ENCODE results near the gene SPATA7.

SPATA7 gene

DNA sequence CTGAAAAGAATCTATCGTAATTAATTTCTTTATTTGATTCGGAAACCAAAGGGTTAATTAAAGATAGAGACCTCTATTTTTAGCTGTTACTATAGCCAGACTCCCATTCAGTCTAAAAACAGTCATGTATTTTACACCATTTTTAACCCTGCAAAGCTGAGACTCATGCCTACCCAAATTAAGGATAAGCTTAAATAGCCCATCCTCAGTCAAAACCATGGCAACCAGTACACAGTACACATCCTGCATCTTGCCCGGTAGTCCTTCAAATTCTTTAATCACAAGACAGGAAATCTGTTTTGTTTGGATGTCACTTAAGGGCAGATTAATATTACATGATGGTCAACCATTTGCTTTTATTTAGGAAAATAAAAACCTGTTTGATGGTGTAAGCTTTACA is 36.9 kb upstream of the SPATA7 start:
- WGBS, 2 donors (ENCODE audit: extremely low coverage in 2 of 2, insufficient read length in 2 of 2, insufficient replicate concordance in 1 of 2) = no CpG with 5 or more reads among the region's 3 CpGs
- Histone ChIP-seq H3K9ac (ENCODE audit: low read depth, low read length, poor library complexity) (no peak overlapping the region), H2AFZ (ENCODE audit: low read length) (no peak overlapping the region), H3K14ac (ENCODE audit: low read length) (no peak overlapping the region), H2BK120ac (ENCODE audit: low read depth, low read length) (no peak overlapping the region), H4K91ac (ENCODE audit: low read depth, low read length, poor library complexity) (no peak overlapping the region), H3K23ac (ENCODE audit: low read depth, low read length, poor library complexity) (no peak overlapping the region), H2BK15ac (ENCODE audit: low read length) (no peak overlapping the region), H3K27me3 (ENCODE audit: control insufficient read depth in 3 of 3, insufficient read depth in 3 of 3, low read depth in 1 of 3, low read length in 3 of 3) (no peaks in the 10 kb centered on the region), H3K4me1 (ENCODE audit: control insufficient read depth in 2 of 2, insufficient read depth in 1 of 2, low read depth in 1 of 2, low read length in 2 of 2) (peaks cover 0 to 5% of the 10 kb centered on the region in 2 donors), H2AK5ac (ENCODE audit: low read depth, low read length) (no peak overlapping the region), H3K79me1 (ENCODE audit: low read depth, low read length) (no peaks in the 10 kb centered on the region), H3K4ac (ENCODE audit: low read length) (no peak overlapping the region), H3K18ac (ENCODE audit: low read length) (no peak overlapping the region), H2BK12ac (ENCODE audit: low read length) (no peak overlapping the region), H3K4me2 (ENCODE audit: insufficient read depth, low read length, poor library complexity, severe bottlenecking) (no peak overlapping the region), H3K4me3 (ENCODE audit: low read length in 2 of 2) (no peak overlapping the region), H3K36me3 (replicated peaks in 1 of 2; ENCODE audit: control insufficient read depth in 2 of 2, insufficient read depth in 2 of 2, low read length in 2 of 2) (no peaks in the 10 kb centered on the region), H4K8ac (ENCODE audit: low read depth, low read length) (no peak overlapping the region), H3K27ac (replicated peaks; ENCODE audit: low read length) (no peak overlapping the region), H2BK5ac (ENCODE audit: low read length) (no peak overlapping the region), H3K9me3 (replicated peaks in 1 of 2; ENCODE audit: control insufficient read depth in 2 of 2, insufficient read depth in 1 of 2, low read depth in 1 of 2, low read length in 2 of 2) (no peaks in the 10 kb centered on the region)
- DNase-seq (ENCODE audit: low spot score) = no peak

DNA sequence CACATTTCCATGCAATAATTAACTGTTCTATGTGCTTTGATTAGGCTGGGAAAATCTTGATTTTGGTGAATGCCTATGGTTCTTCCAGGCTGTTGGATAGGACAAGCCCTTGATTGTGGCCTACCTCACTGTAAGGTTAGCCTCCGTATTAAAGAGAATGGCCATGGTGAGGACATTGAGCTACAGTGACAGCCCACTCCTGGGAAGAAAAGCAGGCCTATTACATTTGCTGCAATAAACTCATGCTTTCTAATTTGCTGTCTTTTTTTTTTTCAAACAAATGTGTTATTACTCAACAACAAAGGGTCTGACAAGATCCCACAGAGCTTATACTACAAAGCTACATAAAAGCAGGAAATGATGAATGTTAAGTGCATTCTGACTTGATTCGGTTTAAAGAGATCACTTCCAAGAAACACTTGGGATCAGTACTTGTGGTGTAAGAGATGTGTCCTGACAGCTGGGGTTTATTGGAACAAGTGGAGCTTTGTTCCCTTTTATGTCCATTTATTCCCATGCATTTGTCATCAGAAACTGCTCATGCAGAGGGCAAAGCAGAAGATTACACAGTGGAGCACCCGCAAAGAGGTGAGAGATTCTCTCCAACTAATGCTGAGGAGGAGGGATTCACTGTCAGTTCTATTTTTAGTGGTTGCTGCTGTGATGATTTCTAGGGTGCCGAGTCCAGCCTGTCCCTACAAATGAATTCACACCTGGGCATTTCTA is 33.3 kb upstream of the SPATA7 start:
- H2AK5ac ChIP-seq (ENCODE audit: low read depth, low read length) = no peak overlapping the region
- H3K4me2 ChIP-seq (ENCODE audit: insufficient read depth, low read length, poor library complexity, severe bottlenecking) = no peak overlapping the region
- no peak overlapping the region for H3K27ac ChIP-seq (replicated peaks; ENCODE audit: low read length)
- H3K9me3 ChIP-seq (replicated peaks in 1 of 2; ENCODE audit: control insufficient read depth in 2 of 2, insufficient read depth in 1 of 2, low read depth in 1 of 2, low read length in 2 of 2) = no peaks in the 10 kb centered on the region
- no peak overlapping the region for H3K9ac ChIP-seq (ENCODE audit: low read depth, low read length, poor library complexity)
- no peak overlapping the region for H3K23ac ChIP-seq (ENCODE audit: low read depth, low read length, poor library complexity)
- H2BK5ac ChIP-seq (ENCODE audit: low read length) = no peak overlapping the region
- no peak overlapping the region for H4K91ac ChIP-seq (ENCODE audit: low read depth, low read length, poor library complexity)
- no peaks in the 10 kb centered on the region for H3K79me1 ChIP-seq (ENCODE audit: low read depth, low read length)
- H2BK120ac ChIP-seq (ENCODE audit: low read depth, low read length) = no peak overlapping the region
- no peak overlapping the region for H2BK12ac ChIP-seq (ENCODE audit: low read length)
- H3K4ac ChIP-seq (ENCODE audit: low read length) = no peak overlapping the region
- no peak overlapping the region for H3K18ac ChIP-seq (ENCODE audit: low read length)
- no peak overlapping the region for H2BK15ac ChIP-seq (ENCODE audit: low read length)
- H2AFZ ChIP-seq (ENCODE audit: low read length) = peak overlapping the region; percentile 43
- H3K4me3 ChIP-seq (ENCODE audit: low read length in 2 of 2) = no peak overlapping the region
- DNase-seq (ENCODE audit: low spot score) = no peak
- H3K27me3 ChIP-seq (ENCODE audit: control insufficient read depth in 3 of 3, insufficient read depth in 3 of 3, low read depth in 1 of 3, low read length in 3 of 3) = no peaks in the 10 kb centered on the region
- WGBS, 2 donors (ENCODE audit: extremely low coverage in 2 of 2, insufficient read length in 2 of 2, insufficient replicate concordance in 1 of 2) = no CpG with 5 or more reads among the region's 4 CpGs
- H3K4me1 ChIP-seq (ENCODE audit: control insufficient read depth in 2 of 2, insufficient read depth in 1 of 2, low read depth in 1 of 2, low read length in 2 of 2) = peaks cover 0 to 5% of the 10 kb centered on the region in 2 donors
- H3K14ac ChIP-seq (ENCODE audit: low read length) = no peak overlapping the region
- no peaks in the 10 kb centered on the region for H3K36me3 ChIP-seq (replicated peaks in 1 of 2; ENCODE audit: control insufficient read depth in 2 of 2, insufficient read depth in 2 of 2, low read length in 2 of 2)
- H4K8ac ChIP-seq (ENCODE audit: low read depth, low read length) = no peak overlapping the region

DNA sequence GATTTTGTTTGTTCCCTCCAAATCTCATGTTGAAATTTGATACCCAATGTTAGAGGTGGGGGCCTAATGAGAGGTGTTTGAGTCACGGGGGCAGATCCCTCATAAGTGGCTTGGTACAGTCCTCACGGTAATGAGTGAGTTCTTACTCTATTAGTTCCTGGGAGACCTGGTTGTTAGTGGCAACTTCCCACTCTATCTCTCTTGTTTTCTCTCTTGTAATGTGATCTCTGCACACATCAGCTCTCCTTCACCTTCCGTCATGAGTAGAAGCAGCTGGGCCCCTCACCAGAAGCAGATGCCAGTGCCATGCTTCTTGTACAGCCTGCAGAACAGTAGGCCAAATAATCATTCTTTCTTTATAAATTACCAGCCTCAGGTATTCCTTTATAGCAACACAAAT is 32.8 kb upstream of the SPATA7 start:
- no peak overlapping the region for H2AK5ac ChIP-seq (ENCODE audit: low read depth, low read length)
- no peaks in the 10 kb centered on the region for H3K9me3 ChIP-seq (replicated peaks in 1 of 2; ENCODE audit: control insufficient read depth in 2 of 2, insufficient read depth in 1 of 2, low read depth in 1 of 2, low read length in 2 of 2)
- no peak for DNase-seq (ENCODE audit: low spot score)
- no peak overlapping the region for H3K27ac ChIP-seq (replicated peaks; ENCODE audit: low read length)
- H2BK15ac ChIP-seq (ENCODE audit: low read length) = no peak overlapping the region
- H2BK12ac ChIP-seq (ENCODE audit: low read length) = no peak overlapping the region
- no peak overlapping the region for H3K4me3 ChIP-seq (ENCODE audit: low read length in 2 of 2)
- H3K4ac ChIP-seq (ENCODE audit: low read length) = no peak overlapping the region
- no peak overlapping the region for H3K4me2 ChIP-seq (ENCODE audit: insufficient read depth, low read length, poor library complexity, severe bottlenecking)
- no peaks in the 10 kb centered on the region for H3K79me1 ChIP-seq (ENCODE audit: low read depth, low read length)
- H3K14ac ChIP-seq (ENCODE audit: low read length) = no peak overlapping the region
- no peak overlapping the region for H2BK120ac ChIP-seq (ENCODE audit: low read depth, low read length)
- no peaks in the 10 kb centered on the region for H3K27me3 ChIP-seq (ENCODE audit: control insufficient read depth in 3 of 3, insufficient read depth in 3 of 3, low read depth in 1 of 3, low read length in 3 of 3)
- H3K36me3 ChIP-seq (replicated peaks in 1 of 2; ENCODE audit: control insufficient read depth in 2 of 2, insufficient read depth in 2 of 2, low read length in 2 of 2) = no peaks in the 10 kb centered on the region
- H4K8ac ChIP-seq (ENCODE audit: low read depth, low read length) = no peak overlapping the region
- no peak overlapping the region for H2AFZ ChIP-seq (ENCODE audit: low read length)
- no peak overlapping the region for H3K23ac ChIP-seq (ENCODE audit: low read depth, low read length, poor library complexity)
- no peak overlapping the region for H3K18ac ChIP-seq (ENCODE audit: low read length)
- H2BK5ac ChIP-seq (ENCODE audit: low read length) = no peak overlapping the region
- H3K4me1 ChIP-seq (ENCODE audit: control insufficient read depth in 2 of 2, insufficient read depth in 1 of 2, low read depth in 1 of 2, low read length in 2 of 2) = peaks cover 0 to 5% of the 10 kb centered on the region in 2 donors
- H3K9ac ChIP-seq (ENCODE audit: low read depth, low read length, poor library complexity) = no peak overlapping the region
- WGBS, 2 donors (ENCODE audit: extremely low coverage in 2 of 2, insufficient read length in 2 of 2, insufficient replicate concordance in 1 of 2) = no CpG with 5 or more reads among the region's 3 CpGs
- H4K91ac ChIP-seq (ENCODE audit: low read depth, low read length, poor library complexity) = no peak overlapping the region

DNA sequence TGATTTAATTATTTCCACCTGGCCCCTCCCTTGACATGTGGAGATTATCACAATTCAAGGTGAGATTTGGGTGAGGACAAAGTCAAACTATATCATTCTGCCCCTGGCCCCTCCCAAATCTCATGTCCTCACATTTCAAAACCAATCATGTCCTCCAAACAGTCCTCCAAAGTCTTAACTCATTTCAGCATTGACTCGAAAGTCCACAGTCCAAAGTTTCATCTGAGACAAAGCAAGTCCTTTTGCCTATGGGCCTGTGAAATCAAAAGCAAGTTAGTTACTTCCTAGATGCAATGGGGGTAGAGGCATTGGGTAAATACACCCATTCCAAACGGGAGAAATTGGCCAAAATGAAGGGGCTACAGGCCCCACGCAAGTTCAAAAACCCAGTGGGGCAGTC is 31.1 kb upstream of the SPATA7 start:
- no peak overlapping the region for H3K18ac ChIP-seq (ENCODE audit: low read length)
- H4K91ac ChIP-seq (ENCODE audit: low read depth, low read length, poor library complexity) = no peak overlapping the region
- no peak overlapping the region for H3K4ac ChIP-seq (ENCODE audit: low read length)
- H2BK5ac ChIP-seq (ENCODE audit: low read length) = no peak overlapping the region
- H3K4me2 ChIP-seq (ENCODE audit: insufficient read depth, low read length, poor library complexity, severe bottlenecking) = no peak overlapping the region
- H3K23ac ChIP-seq (ENCODE audit: low read depth, low read length, poor library complexity) = no peak overlapping the region
- no peak overlapping the region for H3K14ac ChIP-seq (ENCODE audit: low read length)
- H3K27ac ChIP-seq (replicated peaks; ENCODE audit: low read length) = no peak overlapping the region
- no peak overlapping the region for H2BK12ac ChIP-seq (ENCODE audit: low read length)
- no peaks in the 10 kb centered on the region for H3K36me3 ChIP-seq (replicated peaks in 1 of 2; ENCODE audit: control insufficient read depth in 2 of 2, insufficient read depth in 2 of 2, low read length in 2 of 2)
- H2BK15ac ChIP-seq (ENCODE audit: low read length) = no peak overlapping the region
- no peak overlapping the region for H2AFZ ChIP-seq (ENCODE audit: low read length)
- no peak overlapping the region for H3K9ac ChIP-seq (ENCODE audit: low read depth, low read length, poor library complexity)
- H4K8ac ChIP-seq (ENCODE audit: low read depth, low read length) = no peak overlapping the region
- no peak for DNase-seq (ENCODE audit: low spot score)
- H2BK120ac ChIP-seq (ENCODE audit: low read depth, low read length) = no peak overlapping the region
- no peaks in the 10 kb centered on the region for H3K27me3 ChIP-seq (ENCODE audit: control insufficient read depth in 3 of 3, insufficient read depth in 3 of 3, low read depth in 1 of 3, low read length in 3 of 3)
- no CpG with 5 or more reads among the region's 3 CpGs for WGBS, 2 donors (ENCODE audit: extremely low coverage in 2 of 2, insufficient read length in 2 of 2, insufficient replicate concordance in 1 of 2)
- peaks cover 0 to 4% of the 10 kb centered on the region in 2 donors for H3K4me1 ChIP-seq (ENCODE audit: control insufficient read depth in 2 of 2, insufficient read depth in 1 of 2, low read depth in 1 of 2, low read length in 2 of 2)
- no peaks in the 10 kb centered on the region for H3K79me1 ChIP-seq (ENCODE audit: low read depth, low read length)
- H2AK5ac ChIP-seq (ENCODE audit: low read depth, low read length) = no peak overlapping the region
- no peaks in the 10 kb centered on the region for H3K9me3 ChIP-seq (replicated peaks in 1 of 2; ENCODE audit: control insufficient read depth in 2 of 2, insufficient read depth in 1 of 2, low read depth in 1 of 2, low read length in 2 of 2)
- H3K4me3 ChIP-seq (ENCODE audit: low read length in 2 of 2) = no peak overlapping the region

Measured in neuronal stem cell (in vitro differentiated cells).